Stimulated activated CD4-positive, alpha-beta T cell treated with anti-CD3 and anti-CD28 coated beads, TNF-alpha, amount 100 ng/mL, for 24 hours (primary cell): ENCODE results near the gene NXF1.
"Not testable (repeated sequence)": the region's sequence is repeated elsewhere in the genome, so short reads cannot be mapped to it uniquely, and the experiment has no call there.

Source experiments
- DNase-seq, 3 experiments: peaks; one replicate each; pipeline ENCODE4 v3.0.0-alpha.2; 2020; ENCODE audit warnings: low read depth in 3 of 3

The NXF1 gene

DNA sequence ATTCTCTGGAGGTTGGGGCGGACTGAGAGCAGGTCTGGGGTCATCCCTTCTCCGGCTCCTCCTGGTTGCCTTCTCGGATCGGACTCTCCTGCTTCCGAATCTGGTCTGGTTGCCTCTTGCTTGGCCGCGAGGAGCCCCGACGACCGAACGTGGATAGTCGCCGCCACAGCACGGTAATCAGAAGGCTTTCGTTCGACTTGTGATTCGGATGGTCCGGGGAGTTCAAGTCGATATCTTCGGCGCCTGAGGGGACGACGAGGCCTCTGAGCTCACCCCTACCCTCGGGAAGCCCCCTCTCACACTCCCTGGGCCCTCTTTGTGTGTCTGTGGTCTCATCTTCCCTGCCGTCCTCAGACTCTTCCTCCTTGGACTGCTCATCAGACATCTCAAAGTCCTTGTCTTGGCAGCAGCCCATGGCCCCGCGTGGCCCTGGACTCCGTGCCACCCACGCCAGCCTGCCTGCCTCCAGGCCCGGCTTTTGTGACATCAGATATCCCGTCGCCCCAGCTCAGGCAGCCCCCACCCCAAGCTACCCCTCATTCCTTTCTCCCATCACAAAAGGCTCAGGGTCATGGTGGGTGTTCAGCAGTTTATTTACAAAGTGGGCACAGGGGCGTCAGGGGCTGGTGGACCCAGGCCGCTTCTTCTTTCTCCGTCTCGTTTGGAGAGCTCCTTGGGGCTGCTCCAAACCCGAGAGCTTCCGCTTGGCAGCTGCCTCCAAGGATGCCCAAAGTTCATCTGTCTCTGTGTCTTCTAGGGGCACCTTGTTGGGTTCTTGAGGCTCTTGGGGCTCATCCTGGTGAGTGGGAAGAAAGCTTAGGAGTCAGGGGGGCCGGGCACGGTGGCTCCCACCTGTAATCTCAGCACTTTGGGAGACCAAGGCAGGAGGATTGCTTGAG lies 27.3 kb upstream of the NXF1 start, which contains the start of gene TEX54:
TEX54 (minus strand) TSS at position 506 of the 899 bp plus-strand sequence.
- DNase-seq: no peak

- peak; percentile 99 to 100 (median 100) for DNase-seq
Observed at GRCh38 chr11:62831520-62832335, 26.5 kb upstream of the NXF1 start, which contains the start of gene STX5. STX5 (minus strand) TSS chr11:62832051; CDS start chr11:62831243, 808 bp downstream.

DNA sequence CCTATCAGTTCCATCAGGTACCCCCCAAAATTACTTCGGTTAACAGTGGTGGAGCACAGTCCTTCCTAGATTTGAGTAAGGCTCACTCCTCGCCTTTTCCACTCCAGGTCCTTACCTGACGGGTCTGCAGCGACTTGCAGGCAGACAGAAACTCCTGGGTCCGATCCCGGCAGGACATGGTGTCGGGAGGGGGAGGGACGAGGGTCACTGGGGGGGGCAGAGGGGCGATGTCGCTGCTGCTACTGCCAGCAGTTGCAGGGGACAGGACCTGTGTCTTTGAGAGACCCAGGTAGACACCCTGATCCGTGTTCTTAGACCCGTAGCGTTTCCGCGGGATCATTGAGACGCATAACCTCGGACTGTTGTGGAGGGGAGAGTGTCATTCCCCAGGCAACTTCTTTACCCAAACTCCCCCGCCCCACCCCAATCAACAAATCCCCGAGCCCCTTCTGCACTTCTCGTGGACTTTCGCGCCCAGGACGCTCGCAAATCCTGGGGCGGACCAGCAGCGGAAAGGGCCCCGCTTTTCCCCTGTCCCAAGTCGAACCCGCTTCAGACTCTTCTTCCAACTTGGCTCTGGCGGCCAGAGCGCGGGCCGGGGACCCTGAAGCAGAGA lies 25.8 kb upstream of the NXF1 start:
- no peak for DNase-seq

- DNase-seq: not testable (repeated sequence)
Observed at GRCh38 chr11:62828130-62828529, 22.9 kb upstream of the NXF1 start.

DNA sequence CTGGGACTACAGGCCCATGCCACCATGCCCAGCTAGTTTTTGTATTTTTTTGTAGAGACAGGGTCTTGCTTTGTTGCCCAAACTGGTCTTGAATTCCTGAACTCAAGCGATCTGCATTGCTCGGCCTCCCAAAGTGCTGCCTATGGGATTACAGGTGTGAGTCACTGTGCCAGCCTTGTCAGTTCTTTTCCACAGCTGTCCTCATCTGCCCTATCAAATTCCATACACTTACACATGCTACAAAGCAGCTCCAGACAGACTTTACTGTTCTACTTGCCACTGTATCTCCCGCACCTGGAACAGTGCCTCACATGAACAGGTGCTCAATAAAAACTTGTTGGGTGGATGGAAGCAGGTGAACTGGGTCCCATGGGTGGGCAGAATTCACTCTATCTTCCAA lies 18.4 kb upstream of the NXF1 start:
- no peak for DNase-seq

- DNase-seq: no peak
Observed at GRCh38 chr11:62817129-62817528, 11.9 kb upstream of the NXF1 start.

- DNase-seq: no peak
Observed at GRCh38 chr11:62816557-62816956, 11.3 kb upstream of the NXF1 start.

DNA sequence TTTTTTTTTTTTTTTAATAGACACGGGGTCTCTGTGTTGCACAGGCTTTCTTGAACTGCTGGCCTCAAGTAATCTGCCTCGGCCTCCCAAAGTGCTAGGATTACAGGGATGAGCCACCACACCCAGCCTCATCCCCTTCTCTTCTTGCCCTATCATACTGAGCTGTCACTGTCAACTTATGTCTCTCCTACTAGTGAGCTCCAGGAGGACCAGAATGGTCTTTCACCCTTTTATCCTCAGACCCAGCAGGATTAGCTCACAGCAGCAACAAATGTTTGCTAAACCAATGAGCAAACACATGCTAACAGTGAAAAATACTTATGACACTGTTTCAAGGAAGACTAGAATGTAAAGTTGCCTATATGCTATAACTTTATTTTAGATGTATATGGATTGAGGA lies 6.4 kb upstream of the NXF1 start:
- DNase-seq: no peak

DNA sequence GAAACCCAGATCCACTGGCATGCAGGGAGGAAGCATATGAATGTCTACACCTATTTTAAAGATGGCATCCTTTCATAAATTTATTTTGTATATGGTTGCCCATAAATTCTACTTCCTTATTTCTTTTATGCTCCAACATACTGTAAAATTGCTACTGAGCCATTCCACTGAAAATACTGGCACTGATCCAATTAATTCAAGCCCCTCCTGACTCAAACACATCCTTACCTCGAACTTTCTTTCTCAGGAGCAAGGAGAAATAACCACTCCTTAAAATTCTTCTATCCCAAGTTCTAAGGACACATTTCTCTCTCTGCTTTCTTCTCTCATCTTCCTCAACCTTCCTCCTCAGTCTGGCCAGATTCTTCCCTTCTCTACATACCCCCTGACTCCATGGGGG lies 5.5 kb upstream of the NXF1 start:
- DNase-seq: no peak

DNA sequence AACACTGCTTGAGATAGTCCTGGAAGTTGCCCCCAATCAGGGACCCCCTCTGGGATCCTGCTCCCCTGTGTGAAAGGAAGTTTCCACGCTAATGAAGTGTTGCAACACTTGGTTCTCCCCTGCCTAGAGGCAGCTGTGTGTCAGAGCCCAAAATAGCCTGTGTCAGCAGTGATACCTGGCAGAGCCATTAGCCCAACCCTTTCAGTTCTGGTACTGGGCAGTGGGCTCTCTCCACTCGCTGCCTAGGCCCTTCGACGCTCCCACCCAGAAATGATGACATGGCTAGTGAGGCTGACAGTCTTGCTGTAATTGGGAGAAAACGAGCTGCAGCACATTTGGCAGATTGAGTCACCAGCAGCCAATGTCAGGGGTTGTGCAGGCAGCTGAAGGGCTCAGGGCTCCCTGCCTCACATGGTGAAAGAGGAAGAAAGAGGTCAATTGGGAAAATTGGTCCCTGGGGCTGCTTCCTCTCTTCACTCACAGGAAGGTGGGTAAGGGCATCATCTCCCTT lies 1.4 kb upstream of the NXF1 start:
- DNase-seq: no peak

- DNase-seq: peak in 2 of 3 experiments; percentile 18 to 22
Observed at GRCh38 chr11:62805961-62806441, 761 bp upstream of the NXF1 start.

DNA sequence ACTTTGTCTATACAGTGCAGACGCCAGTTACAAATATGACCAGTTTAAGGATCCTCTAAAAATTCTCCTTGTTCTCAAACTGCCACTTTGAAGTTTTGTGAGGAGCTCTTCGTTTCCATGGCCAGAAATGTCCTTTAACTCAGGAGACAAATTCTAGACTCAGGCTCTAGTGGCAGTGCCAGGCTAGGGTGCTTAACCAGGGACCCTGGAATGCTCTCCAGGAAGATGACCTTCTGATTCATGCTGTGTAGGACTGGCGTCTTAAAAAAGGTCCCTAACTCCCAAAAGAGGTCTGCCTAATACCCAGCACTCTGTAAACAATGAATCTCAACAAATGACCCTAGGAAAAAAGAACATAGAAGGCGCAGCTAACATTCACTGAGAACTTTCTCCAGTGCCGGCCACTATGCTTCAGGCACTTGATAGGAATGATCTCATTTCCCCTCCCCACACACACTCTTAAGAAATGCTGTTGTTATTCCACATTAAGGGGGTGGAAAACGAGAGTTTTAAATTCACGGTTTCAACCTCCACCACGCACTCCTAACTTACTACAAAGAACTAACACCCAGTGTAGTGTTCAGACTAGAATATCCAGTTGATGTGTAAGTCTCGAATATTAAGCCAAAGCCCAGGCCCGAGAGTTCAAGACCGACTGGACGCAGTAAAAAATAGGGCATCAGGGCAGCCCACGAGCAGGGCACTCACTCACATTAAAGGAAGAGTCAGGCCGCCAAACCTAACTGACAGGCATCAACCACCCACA lies 747 bp downstream of the NXF1 start:
- peak in 1 of 3 experiments; percentile 15 for DNase-seq

DNA sequence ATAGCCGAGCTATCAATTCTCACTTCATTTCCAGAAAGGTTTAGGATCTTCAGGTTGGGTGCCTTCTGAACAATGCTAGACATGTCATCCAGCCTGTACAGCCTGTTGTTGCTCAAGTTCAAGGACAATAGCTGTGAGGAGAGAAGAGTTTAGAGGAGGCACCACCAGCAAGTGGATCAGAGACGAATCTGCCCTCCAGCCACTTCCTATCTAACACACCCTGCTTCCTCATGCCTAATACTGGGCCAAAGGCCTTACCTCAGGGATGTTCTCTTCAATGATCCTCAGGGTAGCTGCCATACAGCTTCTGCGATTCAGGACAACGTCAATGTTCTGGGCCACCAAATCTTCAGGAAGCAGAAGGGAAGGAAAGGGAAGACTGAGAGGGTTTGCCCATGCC lies 4.2 kb downstream of the NXF1 start:
- DNase-seq: no peak

DNA sequence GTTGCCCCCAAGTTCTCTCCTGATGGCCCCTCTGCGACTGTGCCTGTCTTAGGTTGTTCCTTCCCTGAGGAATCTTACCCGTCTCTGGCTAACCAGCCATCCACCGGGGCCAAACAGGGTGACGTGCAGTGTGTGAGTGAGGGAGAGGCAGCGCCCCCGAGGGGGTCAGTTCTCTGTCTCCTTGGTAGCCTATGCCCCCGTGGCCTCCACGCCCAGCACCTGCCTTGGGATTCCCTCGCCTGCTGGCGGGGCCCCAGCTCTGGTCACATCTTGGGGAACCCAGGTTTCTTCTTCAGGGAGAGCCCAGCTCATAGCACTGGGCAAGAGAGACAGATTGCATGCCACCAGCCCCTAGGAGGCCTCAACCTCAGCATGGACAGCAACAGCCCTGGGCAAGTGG lies 5.8 kb downstream of the NXF1 start:
- no peak for DNase-seq

- no peak for DNase-seq
Observed at GRCh38 chr11:62796281-62796680, 9.0 kb downstream of the NXF1 start.

- no peak for DNase-seq
Observed at GRCh38 chr11:62794201-62794775, 11.0 kb downstream of the NXF1 start.

DNA sequence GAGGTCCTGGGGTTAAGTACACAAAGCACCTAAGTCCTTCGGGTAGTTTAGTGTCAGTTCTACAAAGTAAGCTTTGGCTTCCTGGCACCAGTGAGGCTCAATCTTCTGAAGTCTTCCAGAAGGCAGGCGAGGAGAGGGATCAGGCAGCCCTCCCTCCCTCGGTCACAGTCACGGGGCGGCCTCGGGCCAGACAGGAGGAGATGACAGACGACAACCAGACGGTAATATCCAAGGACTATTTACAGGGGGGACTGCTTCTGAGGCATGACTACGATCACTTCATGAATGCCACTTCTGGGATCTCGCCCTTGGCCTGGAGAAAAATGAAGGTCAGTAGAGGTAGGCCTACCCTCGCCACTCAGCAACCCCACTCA lies 13.1 kb downstream of the NXF1 start:
- no peak for DNase-seq

DNA sequence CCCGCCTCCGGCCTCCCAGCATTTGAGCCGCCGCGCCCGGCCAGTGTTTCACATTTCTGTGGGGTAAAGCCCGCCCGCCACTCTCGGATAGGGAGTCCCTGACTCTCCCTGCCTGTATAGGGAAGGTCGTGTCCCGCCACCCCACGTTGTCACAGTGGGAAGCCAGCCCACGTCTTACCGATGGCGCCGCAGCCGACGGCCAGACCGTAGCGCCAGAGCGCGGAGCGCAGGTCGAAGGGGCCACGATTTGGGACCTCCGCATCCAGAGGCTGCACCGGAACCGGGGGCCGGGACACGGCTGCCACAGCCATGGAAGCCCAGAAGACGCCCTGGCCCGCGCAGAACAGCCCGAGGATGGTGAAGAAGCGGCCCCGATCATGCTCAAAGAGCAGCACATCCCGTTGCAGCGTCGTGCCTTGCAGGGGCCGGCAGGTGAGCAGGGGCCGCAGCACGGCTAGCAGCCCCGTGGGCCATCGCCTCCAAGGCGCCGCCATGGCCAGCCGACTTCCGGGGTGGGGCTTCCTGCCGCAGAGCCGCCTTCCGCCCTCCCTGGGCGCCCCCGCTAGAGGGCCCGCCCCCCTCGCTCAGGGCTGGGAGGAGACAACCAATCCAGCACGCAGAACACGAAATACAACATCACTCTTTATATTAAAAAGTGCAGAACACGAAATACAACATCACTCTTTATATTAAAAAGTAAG lies 13.6 kb downstream of the NXF1 start, which contains the start of gene TMEM223:
TMEM223 (minus strand) TSS at position 506 of the 701 bp plus-strand sequence; CDS start at position 494, 12 bp downstream.
- DNase-seq: peak; percentile 81 to 90 (median 85)

DNA sequence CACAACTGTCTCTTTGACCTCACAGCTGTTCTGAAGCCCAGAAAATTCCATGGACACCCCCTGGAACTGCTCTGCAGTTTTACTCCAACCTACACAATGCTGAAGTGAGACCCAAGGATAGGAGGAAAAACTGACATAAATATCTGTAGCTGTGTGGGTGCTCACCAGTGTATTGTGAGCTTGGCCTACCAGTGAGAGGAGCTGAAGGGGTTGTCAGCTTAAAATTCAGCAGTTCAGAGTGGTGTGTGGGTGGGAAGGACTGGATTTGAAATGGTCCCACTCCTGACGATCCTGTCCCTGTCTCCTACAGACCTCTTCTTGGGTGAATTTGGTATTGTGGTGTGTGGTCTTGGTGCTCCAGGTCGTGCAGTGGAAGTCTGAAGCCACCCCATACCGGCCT lies 15.7 kb downstream of the NXF1 start:
- no peak for DNase-seq

- no peak for DNase-seq
Observed at GRCh38 chr11:62788991-62789390, 16.2 kb downstream of the NXF1 start.
